Dendritic cell treated with granulocyte-macrophage colony-stimulating factor and Interleukin-4, amounts not matched to agents 40 ng/mL and 50 ng/mL, for 4 days (primary cell): Measurements from ENCODE around the gene LGALS4.
"Not testable (repeated sequence)": the region's sequence is repeated elsewhere in the genome, so short reads cannot be mapped to it uniquely, and the experiment has no call there.

ENCODE experiments used
- H3K27ac Mint-ChIP-seq: one replicate; pipeline ENCODE4 v1.8.0; 2022; ENCODE audit warnings: mild to moderate bottlenecking, mixed read lengths
- H3K27me3 Mint-ChIP-seq: one replicate; pipeline ENCODE4 v1.8.0; 2022; ENCODE audit warnings: mild to moderate bottlenecking, mixed read lengths
- H3K36me3 Mint-ChIP-seq: one replicate; pipeline ENCODE4 v1.8.0; 2022; ENCODE audit warnings: low read depth, mixed read lengths
- H3K4me1 Mint-ChIP-seq: one replicate; pipeline ENCODE4 v1.8.0; 2022; ENCODE audit warnings: low read depth, mixed read lengths
- H3K4me3 Mint-ChIP-seq: one replicate; pipeline ENCODE4 v1.8.0; 2022; ENCODE audit warnings: mild to moderate bottlenecking, moderate library complexity, mixed read lengths
- H3K9me3 Mint-ChIP-seq: one replicate; pipeline ENCODE4 v1.8.0; 2022; ENCODE audit warnings: mixed read lengths
- intact Hi-C: fragments of 100-400 bp; cut with micrococcal nuclease; formaldehyde crosslinking; loops from one replicate; pipeline ENCODE4 v1.15.0; 2022

Gene LGALS4

DNA sequence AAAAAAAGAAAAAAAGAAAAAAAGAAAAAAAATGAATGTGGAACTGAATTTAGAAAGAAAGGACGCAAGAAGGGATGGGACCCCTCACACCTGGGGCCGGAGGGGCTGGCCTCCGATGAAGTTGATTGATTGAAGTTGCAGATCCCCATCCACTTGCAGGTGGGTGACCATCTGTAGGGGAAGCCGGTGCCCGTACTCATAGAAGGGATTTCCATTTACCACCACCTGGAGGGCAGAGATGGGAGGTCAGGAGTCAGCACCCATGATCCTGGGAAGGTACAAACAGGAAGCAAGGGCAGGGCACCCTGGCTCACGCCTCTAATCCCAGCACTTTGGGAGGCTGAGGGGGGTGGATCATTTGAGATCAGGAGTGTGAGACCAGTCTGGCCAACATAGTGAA is 6.4 kb downstream of the LGALS4 start:
- H3K9me3 Mint-ChIP-seq = no peaks in the 10 kb centered on the region
- H3K36me3 Mint-ChIP-seq = no peaks in the 10 kb centered on the region
- no peak overlapping the region for H3K27ac Mint-ChIP-seq
- H3K4me3 Mint-ChIP-seq = no peak overlapping the region
- peaks cover 5% of the 10 kb centered on the region for H3K4me1 Mint-ChIP-seq
- intact Hi-C loops = no loop called here
- H3K27me3 Mint-ChIP-seq = no peaks in the 10 kb centered on the region

DNA sequence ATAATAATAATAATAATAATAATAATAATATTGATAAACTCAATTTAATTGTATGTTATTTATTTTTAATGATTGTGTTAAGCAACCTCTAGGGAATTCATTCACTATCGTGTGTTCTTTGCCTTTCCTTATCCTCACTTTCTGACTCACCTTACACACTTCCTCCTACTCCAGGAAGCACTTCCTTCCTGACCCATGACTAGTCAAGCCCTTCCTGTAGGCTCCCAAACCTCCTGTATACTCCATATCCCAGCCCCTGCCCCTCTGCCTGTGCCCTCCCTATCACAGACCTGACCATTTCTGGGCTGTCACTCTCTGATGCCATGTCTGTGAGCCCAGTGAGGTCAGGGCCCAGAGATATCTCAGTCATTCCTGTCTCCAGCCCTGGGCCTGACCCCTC is 7.6 kb downstream of the LGALS4 start:
- H3K27ac Mint-ChIP-seq = no peak overlapping the region
- intact Hi-C loops = no loop called here
- H3K4me1 Mint-ChIP-seq = peaks cover 5% of the 10 kb centered on the region
- no peak overlapping the region for H3K4me3 Mint-ChIP-seq
- H3K9me3 Mint-ChIP-seq = no peaks in the 10 kb centered on the region
- H3K27me3 Mint-ChIP-seq = no peaks in the 10 kb centered on the region
- H3K36me3 Mint-ChIP-seq = no peaks in the 10 kb centered on the region

DNA sequence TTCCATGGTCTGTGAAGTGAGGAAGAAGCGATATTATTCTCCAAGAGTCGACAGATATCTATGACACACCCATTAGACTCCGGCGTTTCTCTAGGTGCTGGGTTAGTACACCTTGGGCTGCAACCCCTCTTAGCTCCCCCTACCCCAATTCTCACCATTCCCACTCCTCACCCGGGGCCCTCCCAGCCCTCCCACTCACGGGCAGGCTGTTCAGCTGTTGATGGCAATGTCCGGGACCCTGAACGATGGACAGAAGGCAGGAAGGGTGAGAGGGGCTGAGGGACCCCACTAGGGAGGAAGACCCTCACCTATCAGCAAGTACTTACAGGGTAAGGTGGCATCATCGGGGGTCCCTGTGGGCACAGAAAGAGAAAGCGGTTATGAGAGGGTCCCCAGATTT is 9.2 kb downstream of the LGALS4 start:
- Mint-ChIP-seq H3K4me1 (peaks cover 5% of the 10 kb centered on the region), H3K36me3 (no peaks in the 10 kb centered on the region), H3K27me3 (no peaks in the 10 kb centered on the region), H3K9me3 (no peaks in the 10 kb centered on the region), H3K4me3 (no peak overlapping the region), H3K27ac (no peak overlapping the region)
- intact Hi-C loops = no loop called here

DNA sequence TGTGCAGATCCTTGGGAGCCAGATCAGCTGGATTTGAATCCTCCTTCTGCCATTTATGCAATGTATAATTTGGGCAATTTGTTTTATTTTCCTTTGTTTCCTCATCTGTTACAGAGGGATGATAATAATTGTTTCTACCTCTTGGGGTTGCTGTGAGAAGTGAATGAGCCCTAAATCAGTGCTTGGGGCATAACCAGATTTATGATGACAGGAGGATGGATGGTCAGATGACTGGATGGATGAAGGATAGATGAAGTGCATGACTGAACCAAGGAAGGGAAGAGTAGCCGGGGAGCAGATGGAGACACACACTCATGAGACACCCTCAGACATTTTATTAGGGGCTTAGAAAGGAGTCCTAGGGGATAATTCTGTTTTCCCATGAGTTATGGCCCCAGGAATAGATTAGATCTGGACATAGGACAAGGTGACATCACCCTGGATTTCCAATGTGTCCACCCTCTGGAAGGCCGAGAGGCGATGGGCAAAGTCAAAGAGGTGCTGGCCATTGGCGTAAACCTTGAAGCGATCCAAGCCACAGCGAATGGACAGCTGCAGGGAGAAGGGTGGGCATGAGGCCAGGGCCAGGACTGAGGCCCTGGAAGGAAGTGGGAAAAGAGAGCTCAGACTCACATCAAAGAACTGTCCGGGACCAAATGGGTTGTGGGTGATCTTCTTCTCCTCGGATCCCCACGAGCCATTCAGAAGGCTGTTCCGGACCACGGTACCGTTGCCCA is 11.2 kb downstream of the LGALS4 start:
- Mint-ChIP-seq H3K9me3 (no peaks in the 10 kb centered on the region), H3K4me1 (peaks cover 5% of the 10 kb centered on the region), H3K27ac (no peak overlapping the region), H3K4me3 (no peak overlapping the region), H3K36me3 (no peaks in the 10 kb centered on the region), H3K27me3 (no peaks in the 10 kb centered on the region)
- intact Hi-C loops = no loop called here

DNA sequence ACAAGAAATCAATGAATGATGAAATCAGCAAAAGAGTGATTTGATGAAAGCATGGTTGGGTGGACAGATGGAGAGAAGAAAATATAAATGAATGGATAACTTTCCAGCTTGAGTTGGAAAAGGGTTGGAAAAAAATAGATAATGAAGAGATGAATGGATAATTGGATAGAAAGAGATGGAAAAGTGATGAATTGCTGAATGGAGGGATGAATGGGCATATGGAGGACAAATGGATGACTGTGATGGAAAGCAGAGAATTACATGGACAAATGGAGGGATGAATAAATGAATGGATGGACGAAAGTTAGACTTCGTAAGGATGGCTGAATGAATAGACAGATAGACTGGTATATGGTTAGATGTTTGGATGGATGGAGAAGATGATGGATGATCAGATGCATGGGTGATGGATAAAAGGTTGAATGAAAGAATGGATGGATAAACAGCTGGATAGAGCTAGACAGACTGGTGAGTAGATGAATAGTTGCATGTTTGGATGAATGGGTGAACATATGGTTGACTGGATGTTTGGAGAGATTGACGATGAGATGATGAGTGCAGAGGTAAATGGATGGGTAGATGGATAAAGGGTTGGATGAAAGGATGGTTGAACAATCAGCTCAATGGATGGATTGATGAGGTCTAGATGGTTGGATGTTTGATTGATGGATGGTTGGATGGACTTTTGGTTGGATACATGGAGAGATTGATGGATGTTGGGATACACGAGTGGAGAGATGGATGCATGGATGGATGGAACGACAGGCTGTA is 12.0 kb downstream of the LGALS4 start:
- Mint-ChIP-seq H3K9me3 (no peaks in the 10 kb centered on the region), H3K4me1 (peaks cover 5% of the 10 kb centered on the region), H3K36me3 (no peaks in the 10 kb centered on the region), H3K27ac (no peak overlapping the region), H3K27me3 (no peaks in the 10 kb centered on the region), H3K4me3 (no peak overlapping the region)
- intact Hi-C loops = no loop called here

DNA sequence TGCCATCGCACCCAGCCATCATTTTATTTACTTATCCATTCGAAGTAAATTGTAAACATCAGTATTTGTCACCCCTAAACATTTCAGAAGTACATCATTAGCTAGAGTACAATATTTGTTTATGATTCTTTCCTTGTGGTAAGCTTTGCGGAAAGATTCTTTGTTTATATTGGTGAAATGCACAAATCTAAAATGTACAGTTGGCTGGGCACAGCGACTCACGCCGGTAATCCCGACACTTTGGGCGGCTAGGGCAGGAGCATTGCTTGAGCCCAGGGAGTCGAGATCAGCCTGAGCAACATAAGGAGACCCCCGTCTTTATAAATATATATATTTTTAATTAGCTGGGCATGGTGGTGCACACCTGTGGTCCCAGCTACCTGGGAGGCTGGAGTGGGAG is 13.6 kb downstream of the LGALS4 start:
- Mint-ChIP-seq H3K4me3 (no peak overlapping the region), H3K9me3 (no peaks in the 10 kb centered on the region), H3K36me3 (no peaks in the 10 kb centered on the region), H3K27me3 (peaks cover 1% of the 10 kb centered on the region), H3K27ac (no peak overlapping the region), H3K4me1 (no peaks in the 10 kb centered on the region)
- intact Hi-C loops = no loop called here

DNA sequence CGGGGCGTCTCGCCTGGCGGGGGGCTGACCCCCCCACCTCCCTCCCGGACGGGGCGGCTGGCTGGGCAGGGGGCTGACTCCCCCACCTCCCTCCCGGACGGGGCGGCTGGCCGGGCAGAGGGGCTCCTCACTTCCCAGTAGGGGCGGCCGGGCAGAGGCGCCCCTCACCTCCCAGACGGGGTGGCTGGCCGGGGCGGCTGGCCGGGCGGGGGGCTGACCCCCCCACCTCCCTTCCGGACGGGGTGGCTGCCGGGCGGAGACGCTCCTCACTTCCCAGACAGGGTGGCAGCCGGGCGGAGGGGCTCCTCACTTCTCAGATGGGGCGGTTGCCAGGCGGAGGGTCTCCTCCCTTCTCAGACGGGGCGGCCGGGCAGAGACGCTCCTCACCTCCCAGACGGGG is 15.0 kb downstream of the LGALS4 start:
- H3K9me3 Mint-ChIP-seq, H3K36me3 Mint-ChIP-seq, H3K27me3 Mint-ChIP-seq, H3K27ac Mint-ChIP-seq, H3K4me1 Mint-ChIP-seq, intact Hi-C loops, H3K4me3 Mint-ChIP-seq: not testable (repeated sequence)

DNA sequence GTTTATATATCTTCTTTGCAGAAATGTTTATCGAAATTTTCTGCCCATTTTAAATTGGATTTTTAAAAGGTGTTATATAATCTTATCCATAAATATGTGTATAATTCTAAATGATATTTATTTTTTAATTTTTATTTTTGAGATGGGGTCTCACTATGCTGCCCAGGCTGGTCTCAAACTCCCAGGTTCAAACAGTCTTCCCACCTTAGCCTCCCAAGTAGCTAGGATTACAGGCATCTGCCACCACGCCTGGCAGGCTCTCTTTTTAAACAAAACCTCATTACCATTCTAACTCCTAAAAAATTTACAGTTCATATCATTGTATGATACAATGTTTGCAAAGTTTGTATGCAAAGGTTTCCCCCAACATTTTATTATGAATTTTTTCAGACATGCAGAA is 16.6 kb downstream of the LGALS4 start:
- H3K27me3 Mint-ChIP-seq = peaks cover 4% of the 10 kb centered on the region
- no peaks in the 10 kb centered on the region for H3K9me3 Mint-ChIP-seq

DNA sequence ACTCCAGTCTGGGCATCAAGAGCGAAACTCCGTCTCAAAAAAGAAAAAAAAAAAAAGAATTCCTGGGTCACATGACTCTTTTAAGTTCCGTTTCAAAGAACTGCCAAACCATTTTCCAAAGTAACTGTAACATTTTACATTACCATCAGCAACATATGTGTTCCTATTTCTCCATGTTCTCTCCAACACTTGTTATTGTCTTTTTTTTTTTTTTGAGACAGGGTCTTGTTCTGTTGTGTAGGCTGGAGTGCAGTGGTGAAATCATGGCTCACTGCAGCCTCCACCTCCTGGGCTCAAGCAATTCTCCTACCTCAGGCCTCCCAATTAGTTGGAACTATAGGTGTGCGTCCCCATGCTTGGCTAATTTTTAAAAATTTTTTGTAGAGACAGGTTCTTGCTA is 17.2 kb downstream of the LGALS4 start:
- H3K9me3 Mint-ChIP-seq = no peaks in the 10 kb centered on the region
- intact Hi-C loops = no loop called here

More for the DNA sequence above, 16.6 kb downstream of the LGALS4 start:
- intact Hi-C loops = no loop called here
- no peak overlapping the region for H3K4me3 Mint-ChIP-seq
- peaks cover 8% of the 10 kb centered on the region for H3K4me1 Mint-ChIP-seq
- no peaks in the 10 kb centered on the region for H3K36me3 Mint-ChIP-seq
- no peak overlapping the region for H3K27ac Mint-ChIP-seq

DNA sequence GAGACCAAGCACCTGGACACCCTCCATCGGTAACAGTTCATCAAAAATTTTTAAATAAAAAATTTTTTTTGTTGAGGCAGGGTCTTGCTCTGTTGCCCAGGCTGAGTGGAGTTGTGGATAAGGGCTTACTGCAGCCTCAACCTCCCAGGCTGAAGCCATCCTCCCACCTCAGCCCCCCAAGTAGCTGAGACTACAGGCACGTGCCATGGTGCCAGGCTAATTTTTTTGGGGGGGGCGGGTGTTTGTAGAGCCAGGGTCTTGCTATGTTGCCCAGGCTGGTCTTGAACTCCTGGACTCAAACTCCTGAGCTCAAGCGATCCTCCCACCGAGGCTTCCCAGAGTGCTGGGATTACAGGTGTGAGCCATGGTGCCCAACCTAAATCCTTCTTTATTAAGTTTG is 19.1 kb downstream of the LGALS4 start:
- Mint-ChIP-seq H3K27me3 (peaks cover 4% of the 10 kb centered on the region), H3K27ac (no peak overlapping the region), H3K4me1 (peaks cover 8% of the 10 kb centered on the region), H3K9me3 (no peaks in the 10 kb centered on the region), H3K36me3 (no peaks in the 10 kb centered on the region), H3K4me3 (no peak overlapping the region)
- intact Hi-C loops = no loop called here

More for the DNA sequence above, 17.2 kb downstream of the LGALS4 start:
- H3K27ac Mint-ChIP-seq = no peak overlapping the region
- peaks cover 8% of the 10 kb centered on the region for H3K4me1 Mint-ChIP-seq
- H3K4me3 Mint-ChIP-seq = no peak overlapping the region
- H3K27me3 Mint-ChIP-seq = peaks cover 4% of the 10 kb centered on the region
- H3K36me3 Mint-ChIP-seq = no peaks in the 10 kb centered on the region

DNA sequence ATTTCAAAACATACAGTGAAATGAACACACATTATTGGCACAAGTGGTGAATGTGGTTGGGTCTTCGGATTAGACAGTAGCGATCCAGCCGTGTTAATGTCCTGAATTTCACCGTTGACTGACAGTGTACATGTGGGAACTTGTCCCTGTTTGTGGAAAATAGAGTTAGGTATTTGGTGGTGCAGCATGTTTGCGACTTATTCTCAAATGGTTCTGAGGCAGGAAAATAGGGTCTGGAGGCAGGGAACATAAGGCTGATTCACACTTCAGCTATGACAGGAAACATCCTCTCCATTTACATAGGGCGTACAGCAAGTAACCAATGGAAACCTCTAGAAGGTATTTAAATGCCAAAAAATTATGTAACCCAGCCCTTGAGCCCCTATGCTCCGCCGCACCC is 19.6 kb downstream of the LGALS4 start:
- Mint-ChIP-seq H3K36me3 (no peaks in the 10 kb centered on the region), H3K27ac (peak overlapping the region; percentile 68), H3K27me3 (peaks cover 4% of the 10 kb centered on the region), H3K9me3 (no peaks in the 10 kb centered on the region), H3K4me3 (no peak overlapping the region), H3K4me1 (peaks cover 8% of the 10 kb centered on the region)
- intact Hi-C loops = no loop called here

DNA sequence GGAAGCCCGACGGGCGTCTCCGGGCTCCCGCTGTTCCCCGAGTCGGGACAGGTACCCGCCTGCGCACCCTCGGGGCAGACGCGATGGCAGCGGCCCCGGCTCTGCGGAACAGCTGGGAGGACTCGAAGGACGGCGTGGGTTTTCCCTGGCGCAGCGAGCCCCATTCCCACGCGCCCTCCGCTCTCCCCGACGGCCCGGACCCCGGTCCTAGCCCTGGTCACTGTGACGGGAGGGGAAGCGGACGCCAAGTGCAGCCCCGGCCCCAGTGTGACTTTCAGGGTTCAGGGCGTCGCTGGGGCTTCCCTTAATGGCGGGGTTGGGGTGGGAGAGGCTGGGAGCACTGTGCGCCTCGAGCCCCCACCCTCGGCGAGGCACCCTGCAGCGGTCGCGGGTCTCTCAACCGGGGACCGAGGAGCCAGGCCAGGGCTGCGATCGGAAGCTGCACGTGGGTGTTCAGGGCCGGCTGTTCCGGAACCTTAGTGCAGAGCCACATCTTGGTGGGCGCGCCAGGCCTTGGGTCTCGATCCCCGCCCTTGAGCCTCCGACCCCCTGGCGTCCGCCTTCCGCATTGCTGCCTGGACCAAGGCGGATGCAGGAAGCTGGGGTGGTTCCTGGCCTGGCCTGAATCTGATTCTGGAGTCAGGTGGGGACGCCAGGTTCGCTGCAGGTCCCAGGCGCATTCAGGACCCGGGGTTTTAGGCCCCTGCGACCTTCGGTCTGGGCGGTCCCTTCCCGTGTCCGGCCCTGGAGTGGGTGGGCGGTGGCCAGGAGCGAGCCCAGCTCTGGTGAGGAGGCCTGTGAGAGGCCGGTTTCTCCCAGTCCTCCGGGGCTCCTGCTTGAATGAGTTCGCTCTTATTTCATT is 20.3 kb downstream of the LGALS4 start:
- Mint-ChIP-seq H3K4me1 (peaks cover 8% of the 10 kb centered on the region), H3K27ac (peak overlapping the region; percentile 68)
- intact Hi-C loops = no loop called here

DNA sequence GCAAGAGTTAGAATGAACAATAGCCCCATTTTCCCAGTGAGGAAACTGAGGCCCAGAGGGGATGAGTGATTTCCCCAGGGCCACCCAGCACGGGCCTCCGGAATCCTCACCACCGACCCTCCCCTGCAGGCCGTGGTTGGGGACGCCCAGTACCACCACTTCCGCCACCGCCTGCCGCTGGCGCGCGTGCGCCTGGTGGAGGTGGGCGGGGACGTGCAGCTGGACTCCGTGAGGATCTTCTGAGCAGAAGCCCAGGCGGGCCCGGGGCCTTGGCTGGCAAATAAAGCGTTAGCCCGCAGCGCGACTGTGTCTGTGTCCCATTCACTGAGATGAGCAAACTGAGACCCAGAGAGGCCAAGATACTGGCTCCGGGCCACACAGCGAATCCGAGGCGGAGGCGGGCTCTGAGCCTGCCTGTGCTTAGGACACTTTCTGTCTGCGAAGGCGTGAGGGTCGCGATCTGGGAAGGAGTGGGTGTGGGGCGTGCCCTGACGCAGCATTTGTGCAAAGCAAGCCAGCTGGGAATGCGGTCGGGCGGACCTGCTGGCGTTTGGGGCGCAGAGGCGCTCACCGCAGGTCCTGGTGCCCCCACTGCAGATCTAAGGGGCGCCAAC is 21.2 kb downstream of the LGALS4 start:
- H3K4me1 Mint-ChIP-seq, H3K9me3 Mint-ChIP-seq, H3K27me3 Mint-ChIP-seq, intact Hi-C loops, H3K4me3 Mint-ChIP-seq, H3K27ac Mint-ChIP-seq, H3K36me3 Mint-ChIP-seq: not testable (repeated sequence)

More for the DNA sequence above, 20.3 kb downstream of the LGALS4 start:
- Mint-ChIP-seq H3K27me3 (peaks cover 4% of the 10 kb centered on the region), H3K36me3 (no peaks in the 10 kb centered on the region), H3K9me3 (no peaks in the 10 kb centered on the region), H3K4me3 (peak overlapping the region; percentile 58)
